Stimulated activated CD8-positive, alpha-beta memory T cell treated with anti-CD3 and anti-CD28 coated beads, Interleukin-15, amount 100 ng/mL, for 48 hours (primary cell): ENCODE results near the gene DUS3L.

Experiments
- DNase-seq, 2 donors: peaks; one replicate each; pipeline ENCODE4 v3.0.0-alpha.2; 2020; ENCODE audit warnings: low read depth in 2 of 2

Gene DUS3L

DNA sequence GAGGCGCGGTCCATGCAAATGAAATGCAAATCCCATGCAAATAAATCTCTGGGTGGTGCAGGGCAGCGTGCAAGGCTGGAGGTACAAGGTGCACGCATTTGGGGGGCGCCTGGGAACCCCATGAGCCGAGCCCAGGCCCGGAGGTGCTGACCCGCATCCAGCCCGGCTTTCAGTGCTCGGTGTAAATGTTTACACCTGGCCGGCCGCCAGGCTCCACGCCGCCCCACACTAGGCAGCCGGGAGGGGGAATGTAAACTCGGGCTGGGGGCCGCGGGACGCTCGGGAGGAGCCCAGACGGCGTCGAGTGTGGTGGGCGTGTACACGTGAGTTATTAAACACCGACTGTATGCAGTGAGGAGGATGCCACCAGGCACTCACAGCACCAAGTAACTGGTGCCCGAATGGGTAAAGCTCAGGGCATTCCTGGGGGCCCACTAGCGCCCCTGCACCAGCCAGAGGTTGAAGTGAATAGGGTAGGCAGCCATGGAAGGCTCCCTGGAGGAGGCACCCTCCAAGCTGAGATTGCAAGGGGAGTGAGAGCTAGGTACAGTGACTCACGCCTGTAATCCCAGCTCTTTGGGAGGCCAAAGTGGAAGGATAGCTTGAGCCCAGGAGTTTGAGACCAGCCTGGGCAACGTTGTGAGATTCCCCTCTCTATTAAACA, 31.4 kb upstream of the DUS3L start:
- no peak for DNase-seq

GRCh38 chr19:5821521-5822180, 30.7 kb upstream of the DUS3L start:
- DNase-seq, result no peak

- DNase-seq, result no peak
Observed at GRCh38 chr19:5820785-5821184, 29.8 kb upstream of the DUS3L start.

- DNase-seq, result no peak
Observed at GRCh38 chr19:5818594-5818993, 27.6 kb upstream of the DUS3L start.

DNA sequence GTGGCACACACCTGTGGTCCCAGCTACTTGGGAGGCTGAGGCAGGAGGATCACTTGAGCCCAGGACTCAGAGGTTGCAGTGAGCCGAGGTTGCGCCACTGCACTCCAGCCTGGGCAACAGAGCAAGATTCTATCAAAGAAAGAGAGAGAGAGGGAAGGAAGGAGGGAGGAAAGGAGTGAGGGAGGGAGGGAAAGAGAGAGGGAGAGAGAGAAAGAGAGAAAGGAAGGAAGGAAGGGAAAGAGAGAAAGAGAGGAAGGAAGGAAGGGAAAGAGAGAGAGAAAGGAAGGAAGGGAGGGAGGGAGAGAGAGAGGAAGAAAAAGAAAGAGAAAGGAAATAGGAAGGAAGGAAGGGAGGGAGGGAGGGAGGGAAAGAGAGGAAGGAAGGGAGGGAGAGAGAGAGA, 26.3 kb upstream of the DUS3L start:
- DNase-seq, result no peak

DNA sequence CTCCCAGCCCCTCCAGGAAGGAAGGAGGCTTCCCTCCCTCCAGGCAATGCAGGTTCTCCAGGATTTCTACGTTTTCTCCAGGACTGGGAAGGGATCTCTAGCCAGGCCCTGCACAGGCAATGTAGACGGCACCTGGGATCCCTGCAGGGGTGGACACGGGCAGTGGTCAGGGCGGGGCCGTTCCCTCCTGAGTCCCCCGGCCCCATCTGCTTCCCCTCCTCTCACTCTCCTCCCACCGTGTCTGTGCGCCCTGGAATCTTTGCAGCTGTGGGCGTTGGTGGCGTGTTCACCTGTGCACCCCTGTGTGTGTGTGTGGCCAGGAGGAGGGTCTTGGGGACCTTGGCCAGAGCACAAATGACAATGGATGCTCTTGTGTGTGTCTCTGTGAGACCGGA, 23.9 kb upstream of the DUS3L start:
- DNase-seq, result no peak

- DNase-seq, result no peak
Observed at GRCh38 chr19:5814123-5814851, 23.3 kb upstream of the DUS3L start.

DNA sequence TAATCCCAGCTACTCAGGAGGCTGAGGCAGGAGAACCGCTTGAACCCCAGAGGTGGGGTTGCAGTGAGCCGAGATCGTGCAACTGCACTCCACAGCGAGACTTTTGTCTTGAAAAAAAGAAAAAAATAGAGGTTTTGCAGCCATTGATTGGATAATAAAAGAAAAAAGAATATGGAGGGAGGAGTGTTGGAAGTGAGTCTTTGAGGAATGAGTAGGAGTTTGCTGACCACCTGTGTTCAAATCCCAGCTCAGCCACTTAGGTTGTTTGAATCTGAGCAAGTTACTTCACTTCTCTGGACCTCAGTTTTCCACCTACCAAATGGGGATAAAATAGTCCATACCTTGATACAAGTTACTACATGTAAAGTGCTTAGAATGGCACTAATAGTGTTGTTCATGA, 20.2 kb upstream of the DUS3L start:
- DNase-seq, result no peak

GRCh38 chr19:5809469-5809868, 18.5 kb upstream of the DUS3L start:
- DNase-seq, result no peak

GRCh38 chr19:5809053-5809452, 18.1 kb upstream of the DUS3L start:
- DNase-seq, result no peak

- DNase-seq, result no peak
Observed at GRCh38 chr19:5808120-5808816, 17.3 kb upstream of the DUS3L start.

- DNase-seq, result no peak
Observed at GRCh38 chr19:5806905-5807304, 15.9 kb upstream of the DUS3L start.

DNA sequence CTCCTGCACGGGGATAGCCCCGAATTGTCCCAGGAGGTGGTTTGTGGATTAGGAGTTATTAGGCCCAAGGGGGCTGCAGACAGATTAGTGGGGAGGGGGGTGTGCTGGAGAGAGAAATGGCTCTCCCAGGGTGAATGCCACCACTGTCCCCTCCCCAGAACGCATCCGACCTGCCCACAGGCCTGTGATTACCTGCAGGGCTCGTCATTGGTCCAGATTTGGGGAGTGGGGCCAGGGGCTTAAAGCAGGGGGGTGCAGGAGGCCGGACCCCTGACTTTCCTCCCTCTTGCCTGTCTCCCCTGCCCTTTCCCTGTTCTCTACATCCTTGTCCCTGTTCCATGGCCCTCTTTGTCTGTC, 15.1 kb upstream of the DUS3L start:
- no peak for DNase-seq

- peak in 1 of 2 donors; percentile 42 for DNase-seq
Observed at GRCh38 chr19:5805462-5806132, 14.6 kb upstream of the DUS3L start.

- DNase-seq, result no peak
Observed at GRCh38 chr19:5804516-5805461, 13.8 kb upstream of the DUS3L start, which contains the start of gene NRTN. TSS of gene NRTN (plus strand) at chr19:5805067. CDS start at chr19:5824166, 19,099 bp downstream.

- peak; percentile 91 to 92 for DNase-seq
Observed at GRCh38 chr19:5803752-5804515, 13.0 kb upstream of the DUS3L start.

GRCh38 chr19:5803441-5803751, 12.4 kb upstream of the DUS3L start:
- no peak for DNase-seq

DNA sequence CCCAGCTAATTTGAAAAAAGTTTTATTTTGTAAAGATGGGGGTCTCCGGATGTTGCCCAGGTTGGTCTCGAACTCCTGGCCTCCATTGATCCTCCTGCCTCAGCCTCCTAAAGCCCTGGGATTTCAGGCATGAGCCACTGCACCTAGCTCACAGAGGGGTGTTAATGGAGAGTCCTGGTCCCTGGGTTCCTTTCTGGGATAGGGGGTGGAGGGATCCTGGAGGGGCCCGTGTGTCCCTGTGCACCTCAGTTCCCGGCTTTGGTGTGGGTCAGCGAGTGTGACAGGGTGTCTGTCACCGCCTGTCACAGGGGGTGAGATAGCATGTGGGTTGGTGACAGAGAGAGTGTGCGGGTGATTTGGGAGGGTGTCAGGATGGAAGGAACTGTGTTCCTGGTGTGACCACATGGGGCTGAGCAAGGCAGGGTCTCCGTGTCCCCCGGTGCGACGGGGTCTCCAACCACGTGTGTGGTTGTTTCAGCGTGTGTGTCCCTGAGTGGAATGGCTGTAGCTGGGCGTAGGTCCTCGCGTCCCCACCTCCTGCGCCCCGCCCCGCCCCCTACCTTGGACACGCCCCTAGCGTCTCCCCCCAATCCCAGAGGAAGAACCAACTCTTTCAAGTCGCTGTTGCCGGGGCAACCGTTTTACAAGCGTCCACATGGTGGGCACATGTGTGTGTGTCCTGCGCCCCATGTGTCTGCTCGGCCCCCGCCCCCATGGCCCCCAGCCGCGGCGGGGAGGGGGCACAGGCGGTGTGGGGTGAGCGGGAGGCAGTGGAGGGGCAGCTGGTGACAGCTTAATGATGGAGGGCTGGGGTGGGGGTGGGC, 11.0 kb upstream of the DUS3L start:
- DNase-seq, result no peak
